Activated naive CD8-positive, alpha-beta T cell treated with anti-CD3 and anti-CD28 coated beads, Interleukin-2, amount 10 ng/mL, durations not matched to agents 7 days and 5 days (primary cell): Measurements from ENCODE around the gene PLCH2. TPM values are rescaled to one million over a fixed set of nuclear protein-coding genes. Genes with fewer than 3 reads are reported as not detected.

Source experiments
- ATAC-seq: fragments of 150-1000 bp; cut with Tn5 transposase; one replicate; pipeline ENCODE4 v1.10.0; 2021; ENCODE audit warnings: low read depth, moderate library complexity
- POLR2A ChIA-PET: fragments of 350-600 bp; sonication (Branson Sonifier 250); formaldehyde crosslinking; loops from one replicate; lab custom pipeline; 2021; ENCODE audit warnings: antibody characterized with exemption; lab: Charles Lee
- DNase-seq: peaks from one replicate; pipeline ENCODE4 v3.0.0; 2021
- H3K27ac Mint-ChIP-seq: one replicate; pipeline ENCODE4 v1.8.0; 2022; ENCODE audit warnings: mild to moderate bottlenecking, mixed read lengths
- H3K27me3 Mint-ChIP-seq: one replicate; pipeline ENCODE4 v1.8.0; 2022; ENCODE audit warnings: mild to moderate bottlenecking, moderate library complexity, mixed read lengths
- H3K36me3 Mint-ChIP-seq: one replicate; pipeline ENCODE4 v1.8.0; 2021; ENCODE audit warnings: mild to moderate bottlenecking, mixed read lengths
- H3K4me1 Mint-ChIP-seq: one replicate; pipeline ENCODE4 v1.8.0; 2021; ENCODE audit warnings: mixed read lengths
- H3K4me3 Mint-ChIP-seq: one replicate; pipeline ENCODE4 v1.8.0; 2022; ENCODE audit warnings: mild to moderate bottlenecking, moderate library complexity, mixed read lengths
- H3K9me3 Mint-ChIP-seq: one replicate; pipeline ENCODE4 v1.8.0; 2021; ENCODE audit warnings: mixed read lengths
- total RNA-seq, 2 experiments: library from RNA; stranded (reverse); gene quantifications; one replicate each; pipeline ENCODE4 v1.2.3, GENCODE V29; 2021

The PLCH2 gene
- total RNA-seq, 2 experiments from 2014 or later: 28.2 to 30.3 TPM

- no peak overlapping the region for H3K4me3 Mint-ChIP-seq
- H3K36me3 Mint-ChIP-seq: no peaks in the 10 kb centered on the region
- POLR2A ChIA-PET: interaction anchor here (1.0 to 1.1 kb wide), 2 partner anchors 21 to 45 kb away, joined by 3 to 4 read pairs; no protein-coding TSS in a partner anchor
- no peaks in the 10 kb centered on the region for H3K9me3 Mint-ChIP-seq
- DNase-seq: no peak
- no peaks in the 10 kb centered on the region for H3K27me3 Mint-ChIP-seq
- no peak for ATAC-seq
- peaks cover 9% of the 10 kb centered on the region for H3K4me1 Mint-ChIP-seq
- no peak overlapping the region for H3K27ac Mint-ChIP-seq
Measured at GRCh38 chr1:2502661-2503553, 26.8 kb downstream of the PLCH2 start.

DNA sequence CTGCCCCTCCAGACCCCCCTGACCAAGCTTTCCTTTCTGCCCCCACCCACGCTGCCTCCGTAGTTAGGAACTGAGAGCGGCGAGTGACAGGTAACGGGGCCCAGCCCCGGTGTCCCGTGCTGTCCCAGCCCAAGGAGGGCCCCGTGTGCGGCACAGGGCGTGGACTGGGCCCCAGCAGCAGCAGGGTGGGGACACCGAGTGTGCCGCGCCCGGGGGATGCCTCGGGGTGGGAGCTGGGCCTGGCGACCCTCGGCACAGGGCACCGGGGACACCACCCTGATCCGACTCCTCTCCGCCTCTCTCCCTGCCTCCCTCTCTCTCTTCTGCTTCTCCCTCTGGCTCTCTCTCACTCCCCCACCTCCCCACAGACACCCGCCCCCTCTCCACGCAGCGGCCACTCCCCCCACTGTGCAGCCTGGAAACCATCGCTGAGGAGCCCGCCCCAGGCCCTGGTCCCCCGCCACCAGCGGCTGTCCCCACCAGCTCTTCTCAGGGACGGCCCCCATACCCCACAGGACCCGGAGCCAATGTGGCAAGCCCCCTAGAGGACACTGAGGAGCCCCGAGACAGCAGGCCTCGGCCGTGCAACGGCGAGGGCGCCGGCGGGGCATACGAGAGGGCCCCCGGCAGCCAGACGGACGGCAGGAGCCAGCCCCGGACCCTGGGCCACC, 27.6 kb downstream of the PLCH2 start:
- Mint-ChIP-seq H3K36me3 (peaks cover 1% of the 10 kb centered on the region), H3K27me3 (no peaks in the 10 kb centered on the region), H3K9me3 (no peaks in the 10 kb centered on the region), H3K27ac (no peak overlapping the region), H3K4me1 (peaks cover 9% of the 10 kb centered on the region), H3K4me3 (no peak overlapping the region)
- POLR2A ChIA-PET: interaction anchor here (1.0 kb wide), 1 partner anchor 20 kb away, joined by 3 read pairs; no protein-coding TSS in a partner anchor
- DNase-seq (no peak), ATAC-seq (no peak)

DNA sequence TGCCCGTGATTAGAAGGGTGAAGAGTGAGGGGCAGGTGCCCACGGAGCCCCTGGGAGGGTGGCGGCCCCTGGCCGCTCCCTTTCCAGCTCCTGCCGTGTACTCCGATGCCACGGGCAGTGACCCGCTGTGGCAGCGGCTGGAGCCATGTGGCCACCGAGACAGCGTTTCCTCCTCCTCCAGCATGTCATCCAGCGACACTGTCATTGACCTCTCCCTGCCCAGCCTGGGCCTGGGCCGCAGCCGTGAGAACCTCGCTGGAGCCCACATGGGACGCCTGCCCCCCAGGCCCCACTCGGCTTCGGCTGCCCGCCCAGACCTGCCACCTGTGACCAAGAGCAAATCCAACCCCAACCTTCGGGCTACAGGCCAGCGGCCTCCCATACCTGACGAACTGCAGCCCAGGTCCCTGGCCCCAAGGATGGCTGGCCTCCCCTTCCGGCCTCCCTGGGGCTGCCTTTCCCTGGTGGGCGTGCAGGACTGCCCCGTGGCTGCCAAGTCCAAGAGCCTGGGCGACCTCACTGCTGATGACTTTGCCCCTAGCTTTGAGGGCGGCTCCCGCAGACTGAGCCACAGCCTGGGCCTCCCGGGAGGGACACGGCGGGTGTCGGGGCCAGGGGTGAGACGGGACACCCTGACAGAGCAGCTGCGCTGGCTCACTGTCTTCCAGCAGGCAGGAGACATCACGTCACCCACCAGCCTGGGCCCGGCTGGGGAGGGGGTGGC, 28.3 kb downstream of the PLCH2 start:
- peaks cover 1% of the 10 kb centered on the region for H3K36me3 Mint-ChIP-seq
- ATAC-seq (no peak), DNase-seq (no peak)
- no peak overlapping the region for H3K4me3 Mint-ChIP-seq
- no peak overlapping the region for H3K27ac Mint-ChIP-seq
- peaks cover 8% of the 10 kb centered on the region for H3K4me1 Mint-ChIP-seq
- H3K27me3 Mint-ChIP-seq: no peaks in the 10 kb centered on the region
- no peaks in the 10 kb centered on the region for H3K9me3 Mint-ChIP-seq
- POLR2A ChIA-PET: no interaction called here

- no peak overlapping the region for H3K27ac Mint-ChIP-seq
- POLR2A ChIA-PET: no interaction called here
Measured at GRCh38 chr1:2504949-2505272, 28.8 kb downstream of the PLCH2 start.

GRCh38 chr1:2505461-2505994, 29.4 kb downstream of the PLCH2 start:
- H3K27ac Mint-ChIP-seq: no peak overlapping the region
- POLR2A ChIA-PET: interaction anchor here (1.2 kb wide), 1 partner anchor 51 kb away, joined by 3 read pairs; the partner anchor contains the start of gene TNFRSF14

More at GRCh38 chr1:2504949-2505272, 28.8 kb downstream of the PLCH2 start:
- Mint-ChIP-seq H3K4me1 (peaks cover 5% of the 10 kb centered on the region), H3K36me3 (peaks cover 1% of the 10 kb centered on the region), H3K27me3 (no peaks in the 10 kb centered on the region), H3K4me3 (no peak overlapping the region), H3K9me3 (no peaks in the 10 kb centered on the region)
- DNase-seq (no peak), ATAC-seq (no peak)

DNA sequence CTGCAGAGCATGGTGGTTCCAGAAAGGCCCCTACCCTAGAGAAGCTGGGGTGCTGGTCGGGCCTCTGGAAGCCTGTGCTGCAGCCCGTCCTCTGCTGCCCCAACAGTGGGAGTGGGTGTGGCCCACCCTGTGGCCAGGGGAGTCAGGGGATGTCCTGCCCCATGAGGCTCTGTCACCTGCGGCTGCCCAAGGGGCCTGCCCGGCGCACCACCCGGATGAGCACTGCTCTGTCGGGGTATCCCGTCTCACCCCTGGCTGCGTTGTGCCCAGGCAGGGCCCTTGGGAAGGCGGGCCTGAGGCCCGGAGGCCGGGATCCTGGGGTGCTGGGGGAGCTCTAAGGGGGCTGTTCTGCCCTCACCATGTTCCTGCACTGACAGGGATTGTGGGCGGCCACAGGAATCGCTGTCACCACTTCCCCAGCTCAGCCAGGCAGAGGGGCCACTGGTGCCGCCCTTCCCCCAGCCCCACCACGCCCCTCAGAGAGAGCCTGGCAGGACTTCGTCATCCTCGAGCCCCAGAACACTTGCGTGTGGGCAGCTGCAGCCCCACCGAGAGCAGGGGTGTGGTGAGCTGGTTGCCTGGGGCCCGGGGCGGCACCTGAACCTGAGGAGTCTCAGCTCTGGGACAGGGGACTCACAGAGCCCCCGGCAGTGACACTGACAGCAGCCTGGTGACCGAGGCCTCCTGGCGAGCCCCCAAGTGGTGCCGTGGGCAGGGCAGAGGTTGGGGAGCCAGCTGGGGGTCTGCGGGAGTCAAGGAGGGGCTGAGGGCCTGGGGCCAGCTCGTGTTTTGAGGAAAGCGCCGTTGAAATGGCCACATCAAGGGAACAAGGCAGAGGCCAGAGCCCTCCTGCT, 30.1 kb downstream of the PLCH2 start:
- no peaks in the 10 kb centered on the region for H3K27me3 Mint-ChIP-seq
- no peak overlapping the region for H3K27ac Mint-ChIP-seq
- DNase-seq (no peak), ATAC-seq (no peak)
- peaks cover 1% of the 10 kb centered on the region for H3K36me3 Mint-ChIP-seq
- H3K9me3 Mint-ChIP-seq: no peaks in the 10 kb centered on the region
- H3K4me1 Mint-ChIP-seq: no peaks in the 10 kb centered on the region
- no peak overlapping the region for H3K4me3 Mint-ChIP-seq
- POLR2A ChIA-PET: interaction anchor here (1.0 to 1.2 kb wide), 2 partner anchors 18 to 50 kb away, joined by 3 read pairs; partner anchors contain the start of gene TNFRSF14

More at GRCh38 chr1:2505461-2505994, 29.4 kb downstream of the PLCH2 start:
- Mint-ChIP-seq H3K27me3 (no peaks in the 10 kb centered on the region), H3K4me3 (no peak overlapping the region), H3K4me1 (peaks cover under 1% of the 10 kb centered on the region), H3K9me3 (no peaks in the 10 kb centered on the region), H3K36me3 (peaks cover 1% of the 10 kb centered on the region)
- no peak for ATAC-seq
- no peak for DNase-seq

DNA sequence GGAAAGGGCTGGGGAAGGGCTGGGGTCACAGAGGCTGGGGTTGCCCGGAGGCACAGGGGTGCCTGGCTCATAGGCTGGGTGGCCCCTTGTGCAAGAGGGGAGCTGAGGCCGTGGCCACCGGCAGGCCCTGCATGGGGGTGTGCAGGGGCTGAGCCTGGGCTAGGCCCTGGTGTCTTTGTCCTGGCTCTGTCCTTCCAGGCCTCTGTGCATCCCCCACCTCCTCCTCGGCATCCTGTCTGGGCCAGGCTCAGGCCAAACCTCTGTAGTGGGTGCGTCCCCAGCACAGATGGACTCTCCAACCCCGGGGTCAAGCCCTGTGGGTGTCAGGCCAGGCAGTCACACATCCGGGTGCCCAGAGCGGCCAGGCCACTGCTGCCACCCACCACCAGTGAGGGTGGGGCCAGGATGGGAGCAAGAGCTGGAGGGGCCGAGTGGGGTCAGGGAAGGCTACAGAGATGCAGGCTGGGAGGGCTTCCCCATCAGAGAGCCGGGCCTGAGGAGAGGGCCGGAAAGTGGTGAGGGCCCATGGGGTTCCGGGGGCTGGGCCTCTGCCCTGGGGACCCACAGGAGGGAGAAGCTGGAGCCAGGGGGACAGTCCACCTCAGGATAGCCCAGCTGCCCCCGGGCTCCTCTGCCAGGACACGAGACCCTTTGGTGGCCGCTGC, 30.9 kb downstream of the PLCH2 start:
- no peak overlapping the region for H3K27ac Mint-ChIP-seq
- ATAC-seq: no peak

DNA sequence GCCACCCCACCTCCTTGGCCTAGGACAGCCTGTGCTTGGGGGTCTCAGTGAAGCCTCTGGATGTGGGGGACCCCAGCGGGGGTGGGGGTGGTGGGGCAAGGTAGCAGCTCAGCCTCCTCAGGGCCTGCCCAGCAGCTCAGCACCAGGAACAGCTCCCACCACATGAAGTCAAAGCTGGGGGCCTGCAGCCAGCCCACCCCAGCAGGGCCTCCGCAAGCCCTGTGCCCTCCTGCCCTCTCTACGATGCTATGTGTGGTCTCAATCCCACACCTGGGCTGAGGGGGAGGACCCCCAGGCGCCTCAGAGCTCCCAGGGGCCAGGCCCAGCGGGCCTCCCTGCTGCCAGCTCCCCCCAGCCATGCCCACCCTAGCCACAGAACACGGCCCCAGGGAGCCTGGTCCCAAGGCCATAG, 31.7 kb downstream of the PLCH2 start:
- H3K4me1 Mint-ChIP-seq: no peaks in the 10 kb centered on the region
- no peaks in the 10 kb centered on the region for H3K27me3 Mint-ChIP-seq
- DNase-seq (no peak), ATAC-seq (no peak)
- H3K36me3 Mint-ChIP-seq: peaks cover 1% of the 10 kb centered on the region
- H3K27ac Mint-ChIP-seq: no peak overlapping the region
- H3K4me3 Mint-ChIP-seq: no peak overlapping the region
- POLR2A ChIA-PET: no interaction called here
- H3K9me3 Mint-ChIP-seq: no peaks in the 10 kb centered on the region

More for the DNA sequence above, 30.9 kb downstream of the PLCH2 start:
- Mint-ChIP-seq H3K36me3 (peaks cover 1% of the 10 kb centered on the region), H3K4me1 (no peaks in the 10 kb centered on the region), H3K27me3 (no peaks in the 10 kb centered on the region), H3K9me3 (no peaks in the 10 kb centered on the region), H3K4me3 (no peak overlapping the region)
- POLR2A ChIA-PET: interaction anchor here (1.0 kb wide), 1 partner anchor 17 kb away, joined by 3 read pairs; no protein-coding TSS in a partner anchor
- no peak for DNase-seq

DNA sequence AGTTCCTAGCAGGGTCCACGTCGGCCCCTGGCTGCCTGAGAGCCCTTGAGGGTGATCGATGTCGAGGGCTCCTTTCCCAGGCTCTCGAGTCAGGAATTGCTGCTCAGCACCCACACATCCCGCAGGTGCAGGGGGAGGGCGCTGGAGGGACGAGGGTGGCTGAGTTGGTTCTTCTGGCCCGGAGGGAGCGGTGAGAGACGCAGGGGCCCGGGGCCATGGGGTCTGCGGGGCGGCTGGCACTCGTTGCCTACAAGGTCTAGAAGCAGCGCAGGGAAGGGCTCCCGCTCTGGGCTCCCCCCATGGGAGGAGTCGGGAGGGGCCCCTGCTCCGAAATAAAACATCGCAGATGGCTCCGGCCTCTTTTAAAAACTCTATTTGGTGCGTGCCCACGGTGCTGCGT, 32.1 kb downstream of the PLCH2 start:
- no peaks in the 10 kb centered on the region for H3K27me3 Mint-ChIP-seq
- H3K4me1 Mint-ChIP-seq: no peaks in the 10 kb centered on the region
- POLR2A ChIA-PET: no interaction called here
- no peak overlapping the region for H3K27ac Mint-ChIP-seq
- H3K4me3 Mint-ChIP-seq: no peak overlapping the region
- H3K9me3 Mint-ChIP-seq: no peaks in the 10 kb centered on the region
- no peak for ATAC-seq
- DNase-seq: no peak
- peaks cover 1% of the 10 kb centered on the region for H3K36me3 Mint-ChIP-seq

DNA sequence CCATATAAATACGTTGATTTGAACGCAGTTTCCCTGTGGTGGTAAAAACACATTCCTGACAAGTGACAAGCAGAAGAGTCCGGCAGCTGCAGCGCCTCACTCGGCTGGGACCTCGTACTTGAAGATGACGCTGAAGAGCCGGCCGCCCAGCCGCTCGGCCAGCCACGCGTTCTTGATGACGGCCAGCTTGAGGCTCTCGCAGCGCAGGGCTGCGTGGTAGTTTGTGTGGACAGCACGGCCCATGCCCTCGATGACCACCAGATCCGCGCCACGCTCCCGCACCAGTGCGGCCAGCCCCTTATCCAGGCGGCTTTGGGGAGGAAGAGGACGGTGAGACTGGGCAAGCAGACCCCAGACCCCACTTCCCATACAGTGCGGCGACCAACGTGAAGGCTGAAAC, 32.7 kb downstream of the PLCH2 start:
- DNase-seq (no peak), ATAC-seq (no peak)
- Mint-ChIP-seq H3K36me3 (peaks cover 1% of the 10 kb centered on the region), H3K4me1 (no peaks in the 10 kb centered on the region), H3K27ac (no peak overlapping the region), H3K4me3 (no peak overlapping the region), H3K27me3 (no peaks in the 10 kb centered on the region), H3K9me3 (no peaks in the 10 kb centered on the region)
- POLR2A ChIA-PET: interaction anchor here (0.6 to 1.0 kb wide), 2 partner anchors 17 to 38 kb away, joined by 3 to 4 read pairs; partner anchors contain the start of gene PANK4

DNA sequence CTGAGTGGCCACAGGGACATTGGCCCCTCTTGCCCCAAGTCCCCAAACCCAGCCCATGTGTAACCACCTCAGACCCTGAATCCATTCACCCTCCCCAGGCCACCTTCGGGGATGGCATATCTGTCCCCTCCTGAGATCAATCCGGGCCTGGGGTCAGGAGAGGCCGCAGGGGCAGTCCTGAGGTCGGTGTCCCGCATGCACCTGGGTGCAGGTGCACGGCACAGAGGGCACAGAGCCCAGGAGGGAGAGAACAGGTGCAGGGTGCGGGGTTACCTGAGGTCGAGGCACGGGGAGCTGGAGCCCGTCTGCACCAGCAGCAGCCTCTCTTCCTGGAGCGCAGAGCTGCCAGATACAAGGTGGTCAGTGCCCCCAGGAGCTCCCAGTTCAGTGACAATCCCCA, 33.5 kb downstream of the PLCH2 start:
- H3K9me3 Mint-ChIP-seq: no peaks in the 10 kb centered on the region
- H3K27ac Mint-ChIP-seq: no peak overlapping the region
- no peaks in the 10 kb centered on the region for H3K27me3 Mint-ChIP-seq
- H3K4me1 Mint-ChIP-seq: no peaks in the 10 kb centered on the region
- DNase-seq (no peak), ATAC-seq (no peak)
- H3K36me3 Mint-ChIP-seq: peaks cover 1% of the 10 kb centered on the region
- POLR2A ChIA-PET: interaction anchor here (0.6 to 1.0 kb wide), 2 partner anchors 16 to 37 kb away, joined by 3 to 4 read pairs; partner anchors contain the start of gene PANK4
- H3K4me3 Mint-ChIP-seq: no peak overlapping the region
